Measurements from ENCODE around the gene CNOT4. TPM values are rescaled to one million over a fixed set of nuclear protein-coding genes. Genes with fewer than 3 reads are reported as not detected.
"Not testable (repeated sequence)": the region's sequence is repeated elsewhere in the genome, so short reads cannot be mapped to it uniquely, and the experiment has no call there.

Gene CNOT4
- total RNA-seq, 2 donors from 2014 or later: 34.0 to 34.5 TPM

- H3K4me1 Mint-ChIP-seq: peaks cover 6% of the 10 kb centered on the region
- H3K9me3 ChIP-seq (ENCODE audit: control insufficient read depth, low read length, poor library complexity, severe bottlenecking): no peaks in the 10 kb centered on the region
- H3K36me3 Mint-ChIP-seq (ENCODE audit: low read depth): no peaks in the 10 kb centered on the region
- no peak for ATAC-seq
- H3K4me3 Mint-ChIP-seq: no peak overlapping the region
- no peaks in the 10 kb centered on the region for H3K27me3 Mint-ChIP-seq
- DNase-seq: no peak
- H3K27ac Mint-ChIP-seq: no peak overlapping the region
These were observed 157.6 kb downstream of the CNOT4 start for GRCh38 chr7:135352285-135352684.

GRCh38 chr7:135351070-135351469 lies 158.8 kb downstream of the CNOT4 start:
- H3K4me1 Mint-ChIP-seq; H3K36me3 Mint-ChIP-seq (ENCODE audit: low read depth); ATAC-seq; H3K27ac Mint-ChIP-seq; H3K9me3 ChIP-seq (ENCODE audit: control insufficient read depth, low read length, poor library complexity, severe bottlenecking); H3K4me3 Mint-ChIP-seq; DNase-seq; H3K27me3 Mint-ChIP-seq: not testable (repeated sequence)

GRCh38 chr7:135349746-135350145 lies 160.2 kb downstream of the CNOT4 start:
- Mint-ChIP-seq H3K27me3 (no peaks in the 10 kb centered on the region), H3K27ac (no peak overlapping the region), H3K4me3 (no peak overlapping the region), H3K4me1 (no peaks in the 10 kb centered on the region), H3K36me3 (ENCODE audit: low read depth) (no peaks in the 10 kb centered on the region)
- no peak for ATAC-seq
- DNase-seq: no peak
- no peaks in the 10 kb centered on the region for H3K9me3 ChIP-seq (ENCODE audit: control insufficient read depth, low read length, poor library complexity, severe bottlenecking)

- no peaks in the 10 kb centered on the region for H3K4me1 Mint-ChIP-seq
- H3K36me3 Mint-ChIP-seq (ENCODE audit: low read depth): no peaks in the 10 kb centered on the region
- H3K27ac Mint-ChIP-seq: no peak overlapping the region
- H3K9me3 ChIP-seq (ENCODE audit: control insufficient read depth, low read length, poor library complexity, severe bottlenecking): no peaks in the 10 kb centered on the region
- H3K27me3 Mint-ChIP-seq: no peaks in the 10 kb centered on the region
- H3K4me3 Mint-ChIP-seq: no peak overlapping the region
- ATAC-seq (no peak), DNase-seq (no peak)
These were observed 161.4 kb downstream of the CNOT4 start for GRCh38 chr7:135348493-135348892.

GRCh38 chr7:135343361-135343760 lies 166.5 kb downstream of the CNOT4 start:
- no peak overlapping the region for H3K27ac Mint-ChIP-seq
- no peaks in the 10 kb centered on the region for H3K36me3 Mint-ChIP-seq (ENCODE audit: low read depth)
- H3K4me3 Mint-ChIP-seq: no peak overlapping the region
- no peaks in the 10 kb centered on the region for H3K9me3 ChIP-seq (ENCODE audit: control insufficient read depth, low read length, poor library complexity, severe bottlenecking)
- ATAC-seq: no peak
- DNase-seq: no peak
- H3K4me1 Mint-ChIP-seq: no peaks in the 10 kb centered on the region
- no peaks in the 10 kb centered on the region for H3K27me3 Mint-ChIP-seq

- H3K27me3 Mint-ChIP-seq: no peaks in the 10 kb centered on the region
- H3K4me3 Mint-ChIP-seq: no peak overlapping the region
- H3K27ac Mint-ChIP-seq: no peak overlapping the region
- no peak for DNase-seq
- H3K36me3 Mint-ChIP-seq (ENCODE audit: low read depth): no peaks in the 10 kb centered on the region
- no peaks in the 10 kb centered on the region for H3K9me3 ChIP-seq (ENCODE audit: control insufficient read depth, low read length, poor library complexity, severe bottlenecking)
- ATAC-seq: no peak
- no peaks in the 10 kb centered on the region for H3K4me1 Mint-ChIP-seq
These were observed 167.0 kb downstream of the CNOT4 start for GRCh38 chr7:135342887-135343286.

GRCh38 chr7:135341049-135341448 lies 168.9 kb downstream of the CNOT4 start:
- no peak overlapping the region for H3K4me3 Mint-ChIP-seq
- H3K36me3 Mint-ChIP-seq (ENCODE audit: low read depth): peaks cover 5% of the 10 kb centered on the region
- H3K27me3 Mint-ChIP-seq: peaks cover 5% of the 10 kb centered on the region
- no peak overlapping the region for H3K27ac Mint-ChIP-seq
- no peak for DNase-seq
- ATAC-seq: no peak
- no peaks in the 10 kb centered on the region for H3K4me1 Mint-ChIP-seq
- H3K9me3 ChIP-seq (ENCODE audit: control insufficient read depth, low read length, poor library complexity, severe bottlenecking): no peaks in the 10 kb centered on the region

GRCh38 chr7:135337977-135338550 lies 171.8 kb downstream of the CNOT4 start:
- peaks cover 5% of the 10 kb centered on the region for H3K36me3 Mint-ChIP-seq (ENCODE audit: low read depth)
- H3K27me3 Mint-ChIP-seq: peaks cover 5% of the 10 kb centered on the region
- no peak overlapping the region for H3K27ac Mint-ChIP-seq
- no peak for DNase-seq
- no peaks in the 10 kb centered on the region for H3K9me3 ChIP-seq (ENCODE audit: control insufficient read depth, low read length, poor library complexity, severe bottlenecking)
- no peaks in the 10 kb centered on the region for H3K4me1 Mint-ChIP-seq
- no peak overlapping the region for H3K4me3 Mint-ChIP-seq
- no peak for ATAC-seq

- ATAC-seq (no peak), DNase-seq (no peak)
- peaks cover 5% of the 10 kb centered on the region for H3K36me3 Mint-ChIP-seq (ENCODE audit: low read depth)
- no peaks in the 10 kb centered on the region for H3K9me3 ChIP-seq (ENCODE audit: control insufficient read depth, low read length, poor library complexity, severe bottlenecking)
- no peak overlapping the region for H3K4me3 Mint-ChIP-seq
- no peak overlapping the region for H3K27ac Mint-ChIP-seq
- H3K27me3 Mint-ChIP-seq: peaks cover 5% of the 10 kb centered on the region
- no peaks in the 10 kb centered on the region for H3K4me1 Mint-ChIP-seq
These were observed 172.4 kb downstream of the CNOT4 start for GRCh38 chr7:135337506-135337905.

GRCh38 chr7:135335628-135336139 lies 174.2 kb downstream of the CNOT4 start:
- H3K9me3 ChIP-seq (ENCODE audit: control insufficient read depth, low read length, poor library complexity, severe bottlenecking): no peaks in the 10 kb centered on the region
- Mint-ChIP-seq H3K27me3 (peaks cover 5% of the 10 kb centered on the region), H3K36me3 (ENCODE audit: low read depth) (peaks cover 5% of the 10 kb centered on the region), H3K27ac (no peak overlapping the region), H3K4me1 (no peaks in the 10 kb centered on the region), H3K4me3 (no peak overlapping the region)
- DNase-seq (no peak), ATAC-seq (peak; percentile 52)

GRCh38 chr7:135334830-135335543 lies 174.9 kb downstream of the CNOT4 start:
- peaks cover 5% of the 10 kb centered on the region for H3K36me3 Mint-ChIP-seq (ENCODE audit: low read depth)
- peaks cover 5% of the 10 kb centered on the region for H3K27me3 Mint-ChIP-seq
- H3K27ac Mint-ChIP-seq: no peak overlapping the region
- ATAC-seq (no peak), DNase-seq (no peak)
- H3K4me3 Mint-ChIP-seq: no peak overlapping the region
- no peaks in the 10 kb centered on the region for H3K9me3 ChIP-seq (ENCODE audit: control insufficient read depth, low read length, poor library complexity, severe bottlenecking)
- no peaks in the 10 kb centered on the region for H3K4me1 Mint-ChIP-seq

GRCh38 chr7:135333946-135334345 lies 176.0 kb downstream of the CNOT4 start:
- no peaks in the 10 kb centered on the region for H3K9me3 ChIP-seq (ENCODE audit: control insufficient read depth, low read length, poor library complexity, severe bottlenecking)
- H3K27ac Mint-ChIP-seq: no peak overlapping the region
- H3K4me3 Mint-ChIP-seq: no peak overlapping the region
- DNase-seq: no peak
- no peak for ATAC-seq
- no peaks in the 10 kb centered on the region for H3K4me1 Mint-ChIP-seq
- peaks cover 5% of the 10 kb centered on the region for H3K36me3 Mint-ChIP-seq (ENCODE audit: low read depth)
- peaks cover 5% of the 10 kb centered on the region for H3K27me3 Mint-ChIP-seq

GRCh38 chr7:135333200-135333599 lies 176.7 kb downstream of the CNOT4 start:
- no peaks in the 10 kb centered on the region for H3K9me3 ChIP-seq (ENCODE audit: control insufficient read depth, low read length, poor library complexity, severe bottlenecking)
- H3K27ac Mint-ChIP-seq: no peak overlapping the region
- H3K4me3 Mint-ChIP-seq: no peak overlapping the region
- no peaks in the 10 kb centered on the region for H3K4me1 Mint-ChIP-seq
- peaks cover 5% of the 10 kb centered on the region for H3K27me3 Mint-ChIP-seq
- no peak for DNase-seq
- ATAC-seq: no peak
- peaks cover 5% of the 10 kb centered on the region for H3K36me3 Mint-ChIP-seq (ENCODE audit: low read depth)

GRCh38 chr7:135330088-135330487 lies 179.8 kb downstream of the CNOT4 start:
- Mint-ChIP-seq H3K36me3 (ENCODE audit: low read depth) (no peaks in the 10 kb centered on the region), H3K4me1 (no peaks in the 10 kb centered on the region), H3K4me3 (no peak overlapping the region), H3K27ac (no peak overlapping the region), H3K27me3 (no peaks in the 10 kb centered on the region)
- no peaks in the 10 kb centered on the region for H3K9me3 ChIP-seq (ENCODE audit: control insufficient read depth, low read length, poor library complexity, severe bottlenecking)
- DNase-seq (no peak), ATAC-seq (no peak)
